Smooth muscle cell (in vitro differentiated cells): ENCODE measurements around the gene SMIM36. TPM values are rescaled to one million over a fixed set of nuclear protein-coding genes. Genes with fewer than 3 reads are reported as not detected.

Experiments used
- DNase-seq: peaks from one replicate; lab custom pipeline; 2025; ENCODE audit not compliant: unreplicated experiment; lab: John Stamatoyannopoulos, UW
- H2AFZ ChIP-seq: fragments of 200-600 bp; sonication (generic); 2 replicates; pipeline ENCODE4 v1.6.0; 2016; ENCODE audit warnings: antibody characterized with exemption, low read depth, mild to moderate bottlenecking
- H3F3A ChIP-seq: fragments of 200-600 bp; sonication (generic); 2 replicates; pipeline ENCODE4 v1.6.0; 2017; ENCODE audit warnings: antibody characterized with exemption, low read depth
- H3K27ac ChIP-seq: fragments of 200-600 bp; sonication (generic); 2 replicates; pipeline ENCODE4 v1.5.1; 2016; ENCODE audit warnings: low read depth, mild to moderate bottlenecking
- H3K27me3 ChIP-seq: fragments of 200-600 bp; sonication (generic); 2 replicates; pipeline ENCODE4 v1.6.1; 2016; ENCODE audit warnings: low read depth, mild to moderate bottlenecking
- H3K36me3 ChIP-seq: fragments of 200-600 bp; sonication (generic); 2 replicates; pipeline ENCODE4 v1.5.1; 2016; ENCODE audit warnings: low read depth
- H3K4me1 ChIP-seq: fragments of 200-600 bp; sonication (generic); 2 replicates; pipeline ENCODE4 v1.5.1; 2016; ENCODE audit warnings: low read depth
- H3K4me2 ChIP-seq: fragments of 200-600 bp; sonication (generic); 2 replicates; pipeline ENCODE4 v1.6.0; 2016; ENCODE audit warnings: mild to moderate bottlenecking
- H3K4me3 ChIP-seq: fragments of 200-600 bp; sonication (generic); 2 replicates; pipeline ENCODE4 v1.5.1; 2016; ENCODE audit warnings: mild to moderate bottlenecking
- H3K79me2 ChIP-seq: fragments of 200-600 bp; sonication (generic); 2 replicates; pipeline ENCODE4 v1.6.0; 2016; ENCODE audit warnings: low read depth, mild to moderate bottlenecking
- H3K9ac ChIP-seq: fragments of 200-600 bp; sonication (generic); 2 replicates; pipeline ENCODE4 v1.6.0; 2016; ENCODE audit warnings: low read depth
- H3K9me3 ChIP-seq: fragments of 200-600 bp; sonication (generic); replicated peaks from 2 replicates; pipeline ENCODE4 v1.5.1; 2016; ENCODE audit warnings: low read depth
- H4K20me1 ChIP-seq: fragments of 200-600 bp; sonication (generic); 2 replicates; pipeline ENCODE4 v1.6.0; 2016; ENCODE audit warnings: low read depth
- WGBS: methylation state at CpG from one replicate; pipeline ENCODE4 v1.1.7; 2016; ENCODE audit warnings: low lambda C conversion rate; 5-methylcytosine and 5-hydroxymethylcytosine counted together
- polyA plus RNA-seq: library from polyadenylated mRNA; unstranded; fragments of >200 nt; fragmentation: Nextera tagmentation; extraction: Ambion mirVana; gene quantifications from 2 replicates; pipeline ENCODE4 v1.2.1, GENCODE V29; 2016
- total RNA-seq: library from RNA; depleted of rRNA; stranded (reverse); fragments of >200 nt; gene quantifications from 2 replicates; pipeline ENCODE4 v1.2.3, GENCODE V29; 2014
- TF ChIP-seq, protein P1 (sequence below): fragments of 200-600 bp; sonication (generic); IDR thresholded peaks from 2 replicates; pipeline ENCODE4 v1.5.1; 2017; ENCODE audit warnings: borderline replicate concordance, mild to moderate bottlenecking, antibody characterized with exemption; ENCODE audit not compliant: insufficient read depth, poor library complexity, severe bottlenecking

The SMIM36 gene
- total and polyA plus RNA-seq, 2 experiments from 2014 or later: not detected

GRCh38 chr17:55443904-55444303, 67.3 kb downstream of the SMIM36 start:
- Histone ChIP-seq H3K36me3 (no peaks in the 10 kb centered on the region), H3F3A (peaks cover 6% of the 10 kb centered on the region), H3K4me1 (peaks cover 19% of the 10 kb centered on the region), H3K9me3 (no peaks in the 10 kb centered on the region), H3K4me2 (no peak overlapping the region), H3K27me3 (no peaks in the 10 kb centered on the region), H3K79me2 (no peaks in the 10 kb centered on the region), H3K9ac (no peak overlapping the region), H4K20me1 (no peaks in the 10 kb centered on the region), H2AFZ (no peak overlapping the region), H3K4me3 (no peak overlapping the region), H3K27ac (no peak overlapping the region)
- no peak for DNase-seq
- WGBS: 70% methylated on average over 10 of the region's 10 CpGs
- TF ChIP-seq, protein P1, sequence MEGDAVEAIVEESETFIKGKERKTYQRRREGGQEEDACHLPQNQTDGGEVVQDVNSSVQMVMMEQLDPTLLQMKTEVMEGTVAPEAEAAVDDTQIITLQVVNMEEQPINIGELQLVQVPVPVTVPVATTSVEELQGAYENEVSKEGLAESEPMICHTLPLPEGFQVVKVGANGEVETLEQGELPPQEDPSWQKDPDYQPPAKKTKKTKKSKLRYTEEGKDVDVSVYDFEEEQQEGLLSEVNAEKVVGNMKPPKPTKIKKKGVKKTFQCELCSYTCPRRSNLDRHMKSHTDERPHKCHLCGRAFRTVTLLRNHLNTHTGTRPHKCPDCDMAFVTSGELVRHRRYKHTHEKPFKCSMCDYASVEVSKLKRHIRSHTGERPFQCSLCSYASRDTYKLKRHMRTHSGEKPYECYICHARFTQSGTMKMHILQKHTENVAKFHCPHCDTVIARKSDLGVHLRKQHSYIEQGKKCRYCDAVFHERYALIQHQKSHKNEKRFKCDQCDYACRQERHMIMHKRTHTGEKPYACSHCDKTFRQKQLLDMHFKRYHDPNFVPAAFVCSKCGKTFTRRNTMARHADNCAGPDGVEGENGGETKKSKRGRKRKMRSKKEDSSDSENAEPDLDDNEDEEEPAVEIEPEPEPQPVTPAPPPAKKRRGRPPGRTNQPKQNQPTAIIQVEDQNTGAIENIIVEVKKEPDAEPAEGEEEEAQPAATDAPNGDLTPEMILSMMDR: no peak

GRCh38 chr17:55442953-55443683, 68.1 kb downstream of the SMIM36 start:
- no peaks in the 10 kb centered on the region for H3K79me2 ChIP-seq
- DNase-seq: no peak
- 72% methylated on average over 6 of the region's 6 CpGs for WGBS
- no peak overlapping the region for H3K9ac ChIP-seq
- H4K20me1 ChIP-seq: no peaks in the 10 kb centered on the region
- H3K27me3 ChIP-seq: no peaks in the 10 kb centered on the region
- TF ChIP-seq, protein P1: no peak
- H3K27ac ChIP-seq: no peak overlapping the region
- H3K4me1 ChIP-seq: peaks cover 19% of the 10 kb centered on the region
- no peak overlapping the region for H3K4me3 ChIP-seq
- no peaks in the 10 kb centered on the region for H3K36me3 ChIP-seq
- H2AFZ ChIP-seq: no peak overlapping the region
- no peaks in the 10 kb centered on the region for H3K9me3 ChIP-seq
- H3K4me2 ChIP-seq: no peak overlapping the region
- no peaks in the 10 kb centered on the region for H3F3A ChIP-seq

DNA sequence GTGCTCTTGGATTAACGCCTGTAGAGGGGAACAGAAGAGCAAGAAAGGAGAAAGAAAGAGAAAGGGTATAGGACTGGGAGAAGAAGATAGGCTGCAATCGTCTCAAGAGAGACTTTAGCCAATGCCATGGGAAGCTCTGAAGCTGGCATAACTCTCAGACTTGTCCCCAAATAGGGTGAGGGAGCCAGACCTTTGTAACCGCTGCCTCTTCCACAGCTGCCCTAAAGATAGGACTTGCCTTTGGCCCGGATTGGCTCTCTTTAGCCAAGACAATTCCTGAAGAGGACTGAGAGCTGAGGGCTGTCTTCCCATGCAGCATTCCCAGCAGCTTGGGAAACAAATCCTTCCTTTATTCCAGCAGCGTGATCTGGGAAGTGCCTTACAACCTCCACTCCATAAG, 68.8 kb downstream of the SMIM36 start:
- no peak overlapping the region for H3K9ac ChIP-seq
- no peaks in the 10 kb centered on the region for H3K36me3 ChIP-seq
- no peaks in the 10 kb centered on the region for H4K20me1 ChIP-seq
- H3K27ac ChIP-seq: no peak overlapping the region
- no peak for DNase-seq
- TF ChIP-seq, protein P1: no peak
- no peaks in the 10 kb centered on the region for H3K9me3 ChIP-seq
- no peak overlapping the region for H3K4me3 ChIP-seq
- H2AFZ ChIP-seq: no peak overlapping the region
- no peak overlapping the region for H3K4me2 ChIP-seq
- no peaks in the 10 kb centered on the region for H3K27me3 ChIP-seq
- peaks cover 19% of the 10 kb centered on the region for H3K4me1 ChIP-seq
- WGBS: 82% methylated on average over 5 of the region's 5 CpGs
- H3F3A ChIP-seq: no peaks in the 10 kb centered on the region
- no peaks in the 10 kb centered on the region for H3K79me2 ChIP-seq

DNA sequence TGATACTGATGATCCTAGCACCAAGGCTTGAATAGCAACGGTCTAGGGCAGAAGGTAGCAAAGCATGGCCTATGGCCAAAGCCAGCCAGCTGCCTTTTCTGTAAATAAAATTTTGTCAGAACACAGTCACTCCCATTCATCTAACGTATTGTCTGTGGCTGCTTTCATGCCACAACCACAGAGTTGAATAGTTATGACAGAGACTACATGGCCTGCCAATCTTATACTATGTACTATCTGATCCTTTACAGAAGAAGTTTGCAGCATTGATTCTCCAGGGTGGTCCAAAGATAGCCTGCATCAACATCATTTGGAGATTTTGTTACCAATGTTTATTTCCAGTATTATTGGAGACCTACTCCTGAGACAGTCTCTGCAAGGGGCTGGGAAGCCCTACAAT, 69.7 kb downstream of the SMIM36 start:
- TF ChIP-seq, protein P1: no peak
- H3K27me3 ChIP-seq: no peaks in the 10 kb centered on the region
- 65% methylated on average over 2 of the region's 2 CpGs for WGBS

More for the DNA sequence above, 69.7 kb downstream of the SMIM36 start:
- Histone ChIP-seq H3F3A (no peaks in the 10 kb centered on the region), H3K4me2 (no peak overlapping the region), H3K4me1 (peaks cover 28% of the 10 kb centered on the region), H3K4me3 (no peak overlapping the region), H3K27ac (no peak overlapping the region), H3K36me3 (no peaks in the 10 kb centered on the region), H4K20me1 (no peaks in the 10 kb centered on the region), H2AFZ (no peak overlapping the region), H3K79me2 (no peaks in the 10 kb centered on the region), H3K9me3 (no peaks in the 10 kb centered on the region), H3K9ac (no peak overlapping the region)
- no peak for DNase-seq
